ENCODE data around the gene MYBBP1A. TPM values are rescaled to one million over a fixed set of nuclear protein-coding genes. Genes with fewer than 3 reads are reported as not detected.
A peak's percentile ranks its signal among the peaks of the same experiment; 100 is the strongest.

MYBBP1A gene
- total and polyA plus RNA-seq, 2 of the 13 experiments (the other 11 are each of a cell fraction or from before 2014, with no cell fraction given), result 18.6 to 54.8 TPM

DNA sequence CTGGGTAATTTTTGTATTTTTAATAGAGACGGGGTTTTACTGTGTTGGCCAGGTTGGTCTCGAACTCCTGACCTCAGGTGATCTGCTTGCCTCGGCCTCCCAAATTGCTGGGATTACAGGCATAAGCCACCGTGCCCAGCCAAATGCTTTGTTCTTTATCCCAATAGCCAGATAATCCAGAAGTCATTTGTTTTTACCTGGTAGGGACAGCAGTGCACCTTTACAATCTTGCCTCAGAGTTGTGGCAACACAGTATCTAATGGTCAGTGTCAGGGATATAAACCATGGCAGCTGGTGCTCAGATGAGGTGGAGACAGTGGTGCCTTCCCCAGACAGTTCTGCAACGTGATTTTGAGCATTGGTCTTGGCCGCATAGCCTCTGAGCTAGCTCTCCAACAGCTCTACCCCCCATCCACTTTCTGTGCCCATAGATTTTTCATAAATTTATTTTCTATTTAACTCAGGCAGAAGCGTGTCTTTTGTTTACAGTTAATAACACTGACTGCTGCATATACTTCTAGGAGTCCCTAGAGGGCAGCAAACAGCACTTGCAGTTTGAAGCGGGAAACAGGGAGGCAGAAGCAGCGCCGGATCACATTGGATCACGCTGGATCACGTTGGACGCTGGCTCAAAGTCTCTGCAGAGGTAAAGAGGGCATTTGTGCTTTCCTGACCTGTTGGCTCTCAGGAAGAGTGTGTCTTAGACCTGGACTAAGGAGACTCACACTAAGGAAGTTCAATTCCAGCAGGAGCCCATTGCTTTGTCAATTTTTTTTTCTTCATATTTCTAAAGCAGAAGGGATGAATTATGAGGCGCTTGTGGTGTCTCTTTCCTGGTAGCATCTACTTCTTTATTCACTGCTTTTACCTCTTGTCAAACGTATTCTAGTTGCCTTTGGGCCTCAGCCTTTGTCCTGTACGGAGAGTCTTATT lies 10.3 kb upstream of the MYBBP1A start (continued):
- TF ChIP-seq ZNF235 (CRISPR knock-in tag; IDR thresholded peaks at IDR 0.05; ENCODE audit: borderline replicate concordance), result no peak
- TF ChIP-seq, protein P1, sequence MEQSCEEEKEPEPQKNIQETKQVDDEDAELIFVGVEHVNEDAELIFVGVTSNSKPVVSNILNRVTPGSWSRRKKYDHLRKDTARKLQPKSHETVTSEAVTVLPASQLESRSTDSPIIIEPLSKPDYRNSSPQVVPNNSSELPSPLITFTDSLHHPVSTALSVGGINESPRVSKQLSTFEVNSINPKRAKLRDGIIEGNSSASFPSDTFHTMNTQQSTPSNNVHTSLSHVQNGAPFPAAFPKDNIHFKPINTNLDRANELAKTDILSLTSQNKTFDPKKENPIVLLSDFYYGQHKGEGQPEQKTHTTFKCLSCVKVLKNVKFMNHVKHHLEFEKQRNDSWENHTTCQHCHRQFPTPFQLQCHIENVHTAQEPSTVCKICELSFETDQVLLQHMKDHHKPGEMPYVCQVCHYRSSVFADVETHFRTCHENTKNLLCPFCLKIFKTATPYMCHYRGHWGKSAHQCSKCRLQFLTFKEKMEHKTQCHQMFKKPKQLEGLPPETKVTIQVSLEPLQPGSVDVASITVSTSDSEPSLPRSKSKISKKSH (CRISPR knock-in tag; IDR thresholded peaks at IDR 0.05; ENCODE audit: borderline replicate concordance), result no peak
- TF ChIP-seq REL (CRISPR knock-in tag; conservative IDR thresholded peaks at IDR 0.05), result no peak
- TF ChIP-seq ZSCAN29 (CRISPR knock-in tag; conservative IDR thresholded peaks at IDR 0.05), result no peak
- TF ChIP-seq, protein P2, sequence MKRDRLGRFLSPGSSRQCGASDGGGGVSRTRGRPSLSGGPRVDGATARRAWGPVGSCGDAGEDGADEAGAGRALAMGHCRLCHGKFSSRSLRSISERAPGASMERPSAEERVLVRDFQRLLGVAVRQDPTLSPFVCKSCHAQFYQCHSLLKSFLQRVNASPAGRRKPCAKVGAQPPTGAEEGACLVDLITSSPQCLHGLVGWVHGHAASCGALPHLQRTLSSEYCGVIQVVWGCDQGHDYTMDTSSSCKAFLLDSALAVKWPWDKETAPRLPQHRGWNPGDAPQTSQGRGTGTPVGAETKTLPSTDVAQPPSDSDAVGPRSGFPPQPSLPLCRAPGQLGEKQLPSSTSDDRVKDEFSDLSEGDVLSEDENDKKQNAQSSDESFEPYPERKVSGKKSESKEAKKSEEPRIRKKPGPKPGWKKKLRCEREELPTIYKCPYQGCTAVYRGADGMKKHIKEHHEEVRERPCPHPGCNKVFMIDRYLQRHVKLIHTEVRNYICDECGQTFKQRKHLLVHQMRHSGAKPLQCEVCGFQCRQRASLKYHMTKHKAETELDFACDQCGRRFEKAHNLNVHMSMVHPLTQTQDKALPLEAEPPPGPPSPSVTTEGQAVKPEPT (CRISPR knock-in tag; IDR thresholded peaks at IDR 0.05; ENCODE audit: low read depth), result no peak
- TF ChIP-seq ZNF451 (CRISPR knock-in tag; IDR thresholded peaks at IDR 0.05), result no peak
- 0 out of 2 replicates have a peak, but pooled peaks have one; percentile 14 for TF ChIP-seq TGIF2 (CRISPR knock-in tag; IDR thresholded peaks at IDR 0.05)
- TF ChIP-seq, protein P3, sequence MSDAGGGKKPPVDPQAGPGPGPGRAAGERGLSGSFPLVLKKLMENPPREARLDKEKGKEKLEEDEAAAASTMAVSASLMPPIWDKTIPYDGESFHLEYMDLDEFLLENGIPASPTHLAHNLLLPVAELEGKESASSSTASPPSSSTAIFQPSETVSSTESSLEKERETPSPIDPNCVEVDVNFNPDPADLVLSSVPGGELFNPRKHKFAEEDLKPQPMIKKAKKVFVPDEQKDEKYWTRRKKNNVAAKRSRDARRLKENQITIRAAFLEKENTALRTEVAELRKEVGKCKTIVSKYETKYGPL (CRISPR knock-in tag; IDR thresholded peaks at IDR 0.05), result no peak
- TF ChIP-seq NFIB (CRISPR knock-in tag; IDR thresholded peaks at IDR 0.05; ENCODE audit: borderline replicate concordance), result no peak
- no peak for TF ChIP-seq HNRNPK (IDR thresholded peaks at IDR 0.05; ENCODE audit: low read depth, low read length, poor library complexity, severe bottlenecking)
- TF ChIP-seq GFI1 (CRISPR knock-in tag; IDR thresholded peaks at IDR 0.05; ENCODE audit: borderline replicate concordance), result no peak
- TF ChIP-seq ZC3H4 (CRISPR knock-in tag; IDR thresholded peaks at IDR 0.05; ENCODE audit: borderline replicate concordance), result no peak
- no peak for TF ChIP-seq HMG20B (CRISPR knock-in tag; conservative IDR thresholded peaks at IDR 0.05)
- TF ChIP-seq, protein P4, sequence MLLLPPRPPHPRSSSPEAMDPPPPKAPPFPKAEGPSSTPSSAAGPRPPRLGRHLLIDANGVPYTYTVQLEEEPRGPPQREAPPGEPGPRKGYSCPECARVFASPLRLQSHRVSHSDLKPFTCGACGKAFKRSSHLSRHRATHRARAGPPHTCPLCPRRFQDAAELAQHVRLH (CRISPR knock-in tag; IDR thresholded peaks at IDR 0.05; ENCODE audit: borderline replicate concordance, low read depth), result no peak
- TF ChIP-seq ZNF224 (CRISPR knock-in tag; IDR thresholded peaks at IDR 0.05), result 0 out of 2 replicates have a peak, but pooled peaks have one; percentile 46
- no peak for TF ChIP-seq SALL2 (CRISPR knock-in tag; IDR thresholded peaks at IDR 0.05)
- 0 out of 2 replicates have a peak, but pooled peaks have one; percentile 29 for TF ChIP-seq ZMYM2 (CRISPR knock-in tag; IDR thresholded peaks at IDR 0.05)
- no peak for TF ChIP-seq GATA4 (IDR thresholded peaks at IDR 0.05; ENCODE audit: borderline replicate concordance, low read depth)
- TF ChIP-seq, protein P5, sequence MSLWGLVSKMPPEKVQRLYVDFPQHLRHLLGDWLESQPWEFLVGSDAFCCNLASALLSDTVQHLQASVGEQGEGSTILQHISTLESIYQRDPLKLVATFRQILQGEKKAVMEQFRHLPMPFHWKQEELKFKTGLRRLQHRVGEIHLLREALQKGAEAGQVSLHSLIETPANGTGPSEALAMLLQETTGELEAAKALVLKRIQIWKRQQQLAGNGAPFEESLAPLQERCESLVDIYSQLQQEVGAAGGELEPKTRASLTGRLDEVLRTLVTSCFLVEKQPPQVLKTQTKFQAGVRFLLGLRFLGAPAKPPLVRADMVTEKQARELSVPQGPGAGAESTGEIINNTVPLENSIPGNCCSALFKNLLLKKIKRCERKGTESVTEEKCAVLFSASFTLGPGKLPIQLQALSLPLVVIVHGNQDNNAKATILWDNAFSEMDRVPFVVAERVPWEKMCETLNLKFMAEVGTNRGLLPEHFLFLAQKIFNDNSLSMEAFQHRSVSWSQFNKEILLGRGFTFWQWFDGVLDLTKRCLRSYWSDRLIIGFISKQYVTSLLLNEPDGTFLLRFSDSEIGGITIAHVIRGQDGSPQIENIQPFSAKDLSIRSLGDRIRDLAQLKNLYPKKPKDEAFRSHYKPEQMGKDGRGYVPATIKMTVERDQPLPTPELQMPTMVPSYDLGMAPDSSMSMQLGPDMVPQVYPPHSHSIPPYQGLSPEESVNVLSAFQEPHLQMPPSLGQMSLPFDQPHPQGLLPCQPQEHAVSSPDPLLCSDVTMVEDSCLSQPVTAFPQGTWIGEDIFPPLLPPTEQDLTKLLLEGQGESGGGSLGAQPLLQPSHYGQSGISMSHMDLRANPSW (CRISPR knock-in tag; IDR thresholded peaks at IDR 0.05; ENCODE audit: borderline replicate concordance), result no peak
